ENCODE measurements around the gene FANCI.

The FANCI gene

GRCh38 chr15:89334510-89335297 lies 90.9 kb downstream of the FANCI start, which contains the start of gene POLG:
TSS of gene POLG (minus strand) at chr15:89334824. CDS start at chr15:89333754, 1,070 bp downstream.
- DNase-seq = peak; percentile 97

GRCh38 chr15:89335298-89336041 lies 91.7 kb downstream of the FANCI start:
- DNase-seq = no peak

DNA sequence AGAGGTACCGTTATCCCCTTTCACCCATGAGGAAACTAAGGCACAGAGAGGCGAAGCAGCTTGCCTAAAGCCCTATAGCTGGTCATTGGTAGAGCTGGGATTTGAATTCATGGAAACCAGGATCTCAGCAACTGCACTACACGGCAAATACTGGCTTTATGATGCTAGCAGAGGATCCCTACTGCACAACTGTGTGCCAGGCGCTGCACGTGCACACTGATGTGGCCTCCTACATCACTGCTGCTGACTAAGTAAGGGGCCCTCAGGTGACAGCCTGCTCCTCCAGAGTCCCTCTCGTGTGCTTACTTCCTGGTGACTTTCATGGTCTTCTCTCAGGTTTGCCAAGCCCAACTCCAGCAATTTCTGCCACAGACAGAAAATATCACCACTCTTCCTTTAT lies 94.3 kb downstream of the FANCI start:
- no peak for DNase-seq

GRCh38 chr15:89340573-89340972 lies 96.8 kb downstream of the FANCI start:
- DNase-seq = no peak

DNA sequence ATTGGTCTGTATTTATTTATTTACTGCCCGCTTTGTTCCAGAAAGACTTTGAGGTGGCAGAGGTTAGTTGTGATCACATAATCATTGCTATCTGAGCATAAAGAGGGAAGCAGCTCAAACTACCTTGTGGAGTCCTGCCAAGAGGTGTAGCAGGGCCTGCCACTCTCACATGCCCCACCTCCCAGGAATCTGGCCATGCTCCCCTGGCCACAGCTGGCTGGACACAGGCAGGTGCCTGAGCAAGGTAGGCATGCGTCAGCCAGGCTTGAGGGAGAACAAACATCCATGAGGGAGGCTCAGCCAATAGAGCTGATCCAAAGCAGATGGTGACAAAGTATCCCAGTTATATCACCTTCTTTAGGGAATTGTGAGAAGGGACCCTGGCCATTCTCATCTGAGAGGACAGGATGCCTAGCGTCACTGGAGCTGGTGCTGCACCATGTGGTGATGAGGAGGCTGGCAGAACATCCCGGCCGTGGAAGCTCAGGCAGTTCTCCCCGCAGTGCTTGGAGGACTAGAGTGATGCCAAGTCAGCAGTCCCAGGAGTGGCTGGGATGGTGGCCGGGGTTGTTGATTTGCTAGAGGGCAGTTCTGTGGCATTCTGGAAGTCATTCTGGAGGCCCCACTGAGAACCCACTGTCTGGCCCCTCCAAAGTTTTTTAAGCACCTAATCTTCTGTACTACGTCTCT lies 97.7 kb downstream of the FANCI start:
- peak; percentile 53 for DNase-seq

- DNase-seq = no peak
These were observed 99.1 kb downstream of the FANCI start for GRCh38 chr15:89342840-89343239.

GRCh38 chr15:89345248-89345647 lies 101.5 kb downstream of the FANCI start:
- DNase-seq = no peak

GRCh38 chr15:89346516-89347231 lies 102.9 kb downstream of the FANCI start:
- DNase-seq = no peak

- DNase-seq = no peak
These were observed 105.4 kb downstream of the FANCI start for GRCh38 chr15:89349206-89349558.

- no peak for DNase-seq
These were observed 108.7 kb downstream of the FANCI start for GRCh38 chr15:89352476-89352875.

GRCh38 chr15:89353991-89354390 lies 110.2 kb downstream of the FANCI start:
- no peak for DNase-seq

- peak; percentile 44 for DNase-seq
These were observed 113.0 kb downstream of the FANCI start for GRCh38 chr15:89356634-89357298.

- no peak for DNase-seq
These were observed 114.6 kb downstream of the FANCI start for GRCh38 chr15:89358435-89358754.

DNA sequence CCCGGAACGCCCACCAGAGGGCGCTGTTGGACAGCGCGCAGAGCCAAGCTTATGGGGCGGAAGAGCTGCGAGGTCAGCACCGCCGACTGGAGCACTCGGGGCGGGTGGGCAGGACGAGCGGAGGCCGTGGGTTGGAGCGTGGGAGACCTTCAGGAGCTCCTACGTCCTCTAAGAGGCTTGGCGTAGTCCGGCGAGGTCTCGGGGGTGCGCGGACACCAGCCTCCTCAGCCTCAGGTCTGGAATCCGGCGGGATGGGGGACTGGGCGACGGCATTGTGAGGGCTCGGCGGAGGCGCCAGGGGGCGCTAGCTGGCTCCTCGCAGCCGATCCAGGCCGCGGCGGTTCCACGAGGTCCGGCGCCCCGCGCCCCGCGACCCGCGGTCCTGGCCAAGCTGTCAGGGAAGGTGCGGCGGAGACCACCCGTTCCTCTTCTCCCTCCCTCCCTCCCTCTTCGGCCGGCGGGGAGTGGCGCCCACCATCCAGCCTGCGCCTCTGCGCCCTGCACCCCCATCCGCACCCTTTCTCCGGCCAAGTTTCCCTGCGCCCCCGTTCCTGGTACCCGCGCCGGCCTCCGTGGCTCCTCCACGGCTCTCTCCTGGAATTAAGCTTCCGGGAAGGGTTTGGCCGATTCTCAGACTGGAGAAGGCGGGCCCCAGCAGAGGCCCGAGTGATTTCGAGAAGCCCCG lies 115.1 kb downstream of the FANCI start:
- peak; percentile 68 for DNase-seq

DNA sequence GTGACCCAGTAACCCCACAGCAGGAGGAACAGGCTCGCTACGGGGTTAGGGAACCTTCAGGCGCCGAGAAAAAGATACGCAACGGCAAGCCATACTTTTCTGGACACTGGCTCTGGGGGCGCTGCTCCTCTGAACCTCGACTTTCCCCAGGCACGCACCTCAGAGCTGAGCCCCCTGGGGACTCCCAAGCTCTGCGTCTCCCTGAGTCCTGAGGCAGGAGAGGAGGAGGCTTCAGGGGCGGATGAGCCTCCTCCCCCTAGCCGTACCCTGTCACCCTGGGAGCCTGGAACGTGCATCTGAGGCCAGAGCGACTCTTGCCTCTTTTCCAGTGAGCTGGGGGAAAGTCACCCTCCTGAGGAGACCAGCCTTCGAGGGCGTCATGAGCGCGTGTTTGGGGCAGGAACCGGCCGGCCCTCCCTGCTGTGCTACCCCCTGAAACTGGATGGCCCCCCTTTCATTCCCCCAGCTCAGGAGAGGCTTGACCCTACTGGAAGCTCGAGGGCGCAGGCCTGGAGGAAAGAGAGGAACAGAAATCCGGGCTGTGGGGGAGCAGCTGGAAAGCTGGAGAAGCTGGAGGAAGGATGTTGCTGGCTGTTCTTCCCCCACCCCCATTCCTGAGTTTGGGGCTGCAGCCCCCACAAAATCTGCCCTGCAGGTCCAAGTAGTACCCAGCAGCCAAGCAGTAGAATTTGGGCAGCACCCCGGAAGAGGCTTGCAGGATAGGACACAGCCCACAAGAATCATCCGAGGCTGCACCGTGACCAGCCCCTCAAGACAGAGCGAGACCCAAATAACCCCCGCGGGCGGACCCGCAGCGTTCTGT lies 115.9 kb downstream of the FANCI start:
- DNase-seq = no peak

DNA sequence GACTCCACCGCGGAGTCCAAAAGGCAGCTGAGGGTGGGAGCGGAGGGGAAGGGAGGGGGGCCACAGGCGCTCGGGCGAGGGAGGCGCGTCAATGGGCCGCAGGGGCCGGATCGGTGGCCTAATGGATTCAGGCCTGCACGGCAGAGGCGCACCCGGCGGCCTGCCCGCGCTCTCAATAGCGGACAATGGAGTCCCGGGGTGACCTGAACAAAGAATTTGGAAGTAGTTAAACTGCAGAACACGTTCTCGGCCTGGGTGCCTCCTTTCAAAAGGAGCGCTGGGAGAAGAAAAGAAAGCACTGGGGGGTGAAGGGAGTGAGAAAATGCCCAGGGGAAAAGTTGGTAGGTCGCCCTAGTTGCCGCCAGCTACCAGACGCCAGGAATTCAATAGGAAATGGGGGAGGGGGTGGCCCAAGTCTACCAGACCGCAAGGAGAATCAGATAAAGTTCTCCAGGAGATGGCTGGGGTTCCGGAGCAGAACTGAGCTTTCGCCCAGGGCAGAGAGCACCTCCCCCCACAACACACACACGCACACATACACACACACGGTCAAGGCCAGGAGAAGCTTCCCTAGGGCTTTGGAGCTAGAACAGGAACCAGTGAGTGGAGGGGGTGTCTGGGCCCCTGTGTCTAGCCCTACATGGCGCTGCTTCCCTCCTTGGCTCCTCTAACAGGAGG lies 116.7 kb downstream of the FANCI start:
- DNase-seq = no peak

DNA sequence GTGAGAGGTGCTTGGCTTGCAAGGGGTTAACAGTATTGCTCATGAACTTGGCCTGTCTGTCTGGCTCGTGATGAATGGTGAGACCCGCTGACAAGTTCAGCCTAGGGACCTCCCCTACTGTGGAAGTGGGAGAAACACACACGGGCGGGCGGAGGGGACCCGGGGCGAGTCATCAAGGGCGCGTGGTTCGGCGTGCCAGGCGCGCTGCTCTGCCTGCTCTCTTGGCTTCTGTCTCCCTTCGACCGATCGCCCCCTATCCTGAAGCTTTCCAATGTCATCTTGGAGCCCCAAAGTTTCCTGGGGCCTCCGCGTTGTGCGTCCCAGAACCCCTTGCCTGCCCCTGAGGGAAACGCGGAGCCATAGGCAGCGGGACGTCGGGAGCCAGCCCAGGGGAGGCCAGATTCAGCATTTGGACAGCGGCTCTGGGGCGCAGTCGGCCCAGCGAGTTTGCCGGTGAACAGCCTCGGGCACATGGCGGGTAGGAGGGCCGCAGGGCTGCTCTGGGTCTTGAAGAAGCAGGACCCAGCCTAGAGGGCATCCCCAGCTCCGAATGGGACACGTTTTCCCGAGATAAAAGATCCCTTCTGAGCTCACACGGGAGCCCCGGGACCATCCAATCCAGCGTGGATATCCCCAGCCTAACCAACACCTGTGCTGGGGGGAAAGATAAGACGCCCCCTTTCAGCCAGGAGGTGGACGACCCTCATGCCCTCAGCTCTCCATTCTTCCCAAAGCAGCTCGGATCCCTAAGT lies 117.8 kb downstream of the FANCI start:
- no peak for DNase-seq

DNA sequence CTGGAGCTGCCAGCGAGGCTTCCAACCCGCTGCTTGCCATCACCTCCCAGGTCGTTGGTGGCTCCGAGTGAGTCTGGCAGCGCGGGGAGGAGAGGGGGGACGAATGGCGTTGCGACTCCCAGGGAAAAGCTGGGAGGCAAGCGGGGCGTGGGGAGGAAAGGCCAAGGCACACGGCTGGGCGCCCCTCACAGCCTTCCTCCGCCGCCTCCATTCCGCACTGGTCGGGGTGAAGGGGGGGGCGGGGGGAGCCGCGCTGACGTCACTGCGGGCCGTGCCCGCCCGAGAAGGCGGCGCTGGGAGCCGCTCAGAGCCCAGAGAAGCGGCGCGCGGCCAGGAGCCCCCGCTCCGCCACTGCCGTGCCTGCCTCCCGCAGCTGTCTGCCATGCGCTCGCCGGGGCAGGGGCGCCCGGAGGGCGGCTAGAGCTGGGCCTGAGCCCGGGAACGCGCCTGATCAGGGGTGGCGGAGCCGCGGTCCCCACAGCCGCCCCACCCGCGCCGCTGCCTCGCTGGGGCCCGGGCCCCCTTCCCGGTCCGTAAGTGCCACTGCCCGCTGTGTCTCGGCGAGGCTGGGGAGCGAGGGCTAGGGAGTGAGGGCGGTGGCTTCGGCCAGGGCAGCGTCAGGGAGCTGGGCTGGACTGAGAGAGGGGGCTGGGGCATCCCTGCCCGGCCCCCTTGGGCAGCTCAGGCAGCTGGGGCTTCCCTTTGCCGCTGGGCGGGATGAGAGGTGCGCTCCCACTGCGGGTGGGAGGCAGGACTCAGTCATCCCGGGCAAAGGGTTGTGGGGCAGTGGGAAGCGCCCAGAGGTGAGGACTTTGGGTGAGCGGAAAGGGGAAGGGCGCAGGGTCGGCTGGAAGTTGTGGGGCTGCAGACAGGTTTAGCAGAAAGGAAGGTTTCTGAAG lies 118.7 kb downstream of the FANCI start:
- DNase-seq = peak; percentile 62

DNA sequence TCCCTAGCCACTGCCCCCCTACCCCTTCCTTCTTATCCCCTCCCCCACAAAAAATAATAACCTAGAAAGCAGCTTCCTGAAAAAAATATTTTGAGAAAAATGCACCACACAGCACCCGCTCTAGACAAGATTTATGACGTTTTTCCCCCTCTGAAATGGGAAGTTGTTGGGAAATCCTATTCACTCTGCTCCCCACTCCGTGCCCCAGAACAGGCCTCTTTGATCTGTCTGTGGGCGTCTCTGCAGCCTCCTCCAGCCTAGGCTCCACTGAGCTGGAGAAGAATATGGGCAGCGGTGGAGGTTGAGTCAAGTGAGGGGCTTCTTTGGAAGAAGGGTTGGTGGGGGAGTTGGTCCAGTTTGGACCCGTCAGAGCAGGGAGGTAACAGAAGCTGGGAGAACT lies 119.4 kb downstream of the FANCI start:
- no peak for DNase-seq
